ENCODE results near the gene TCFL5.

TCFL5 gene

GRCh38 chr20:62829231-62830230, 32.1 kb downstream of the TCFL5 start:
- Histone ChIP-seq H3K9ac (ENCODE audit: low read depth, low read length) (no peak overlapping the region), H3K4me3 (ENCODE audit: low read length) (no peak overlapping the region)

GRCh38 chr20:62828511-62829230, 33.0 kb downstream of the TCFL5 start:
- no peaks in the 10 kb centered on the region for H3K9me3 ChIP-seq (ENCODE audit: insufficient read depth, low read depth, low read length)
- WGBS: 97% methylated on average over 29 of the region's 29 CpGs
- H3K27ac ChIP-seq (ENCODE audit: low read depth, low read length): no peak overlapping the region
- no peak overlapping the region for H3K4me3 ChIP-seq (ENCODE audit: low read length)
- peaks cover 31% of the 10 kb centered on the region for H3K36me3 ChIP-seq (ENCODE audit: insufficient read depth, low read length)
- no peak overlapping the region for H3K9ac ChIP-seq (ENCODE audit: low read depth, low read length)
- H3K4me1 ChIP-seq (ENCODE audit: insufficient read depth, low read length): peaks cover 16% of the 10 kb centered on the region
- no peaks in the 10 kb centered on the region; the same call in 1 of the 2 replicates for H3K27me3 ChIP-seq (ENCODE audit: insufficient read depth, low read length)

More at GRCh38 chr20:62829231-62830230, 32.1 kb downstream of the TCFL5 start:
- peaks cover 13% of the 10 kb centered on the region for H3K4me1 ChIP-seq (ENCODE audit: insufficient read depth, low read length)
- H3K27ac ChIP-seq (ENCODE audit: low read depth, low read length): no peak overlapping the region
- no peaks in the 10 kb centered on the region; the same call in 1 of the 2 replicates for H3K27me3 ChIP-seq (ENCODE audit: insufficient read depth, low read length)
- 96% methylated on average over 32 of the region's 32 CpGs for WGBS
- peaks cover 36% of the 10 kb centered on the region for H3K36me3 ChIP-seq (ENCODE audit: insufficient read depth, low read length)
- H3K9me3 ChIP-seq (ENCODE audit: insufficient read depth, low read depth, low read length): no peaks in the 10 kb centered on the region

- Histone ChIP-seq H3K4me1 (ENCODE audit: insufficient read depth, low read length) (peaks cover 15% of the 10 kb centered on the region), H3K4me3 (ENCODE audit: low read length) (no peak overlapping the region), H3K9me3 (ENCODE audit: insufficient read depth, low read depth, low read length) (no peaks in the 10 kb centered on the region), H3K36me3 (ENCODE audit: insufficient read depth, low read length) (peaks cover 30% of the 10 kb centered on the region), H3K9ac (ENCODE audit: low read depth, low read length) (no peak overlapping the region), H3K27ac (ENCODE audit: low read depth, low read length) (no peak overlapping the region), H3K27me3 (ENCODE audit: insufficient read depth, low read length) (no peaks in the 10 kb centered on the region; the same call in 1 of the 2 replicates)
- WGBS: 94% methylated on average over 9 of the region's 9 CpGs
Measured at GRCh38 chr20:62828051-62828450, 33.6 kb downstream of the TCFL5 start.

- peaks cover 9% of the 10 kb centered on the region for H3K4me1 ChIP-seq (ENCODE audit: insufficient read depth, low read length)
- H3K27ac ChIP-seq (ENCODE audit: low read depth, low read length): no peak overlapping the region
- no peak overlapping the region for H3K9ac ChIP-seq (ENCODE audit: low read depth, low read length)
Measured at GRCh38 chr20:62827311-62828038, 34.1 kb downstream of the TCFL5 start.

GRCh38 chr20:62826646-62827310, 34.8 kb downstream of the TCFL5 start:
- Histone ChIP-seq H3K4me3 (ENCODE audit: low read length) (no peak overlapping the region), H3K27me3 (ENCODE audit: insufficient read depth, low read length) (no peaks in the 10 kb centered on the region; the same call in 1 of the 2 replicates), H3K27ac (ENCODE audit: low read depth, low read length) (no peak overlapping the region), H3K36me3 (ENCODE audit: insufficient read depth, low read length) (peaks cover 28% of the 10 kb centered on the region), H3K9ac (ENCODE audit: low read depth, low read length) (no peak overlapping the region), H3K4me1 (ENCODE audit: insufficient read depth, low read length) (peaks cover 4% of the 10 kb centered on the region), H3K9me3 (ENCODE audit: insufficient read depth, low read depth, low read length) (no peaks in the 10 kb centered on the region)
- WGBS: 95% methylated on average over 24 of the region's 24 CpGs

More at GRCh38 chr20:62827311-62828038, 34.1 kb downstream of the TCFL5 start:
- Histone ChIP-seq H3K27me3 (ENCODE audit: insufficient read depth, low read length) (no peaks in the 10 kb centered on the region; the same call in 1 of the 2 replicates), H3K9me3 (ENCODE audit: insufficient read depth, low read depth, low read length) (no peaks in the 10 kb centered on the region), H3K4me3 (ENCODE audit: low read length) (no peak overlapping the region), H3K36me3 (ENCODE audit: insufficient read depth, low read length) (peaks cover 26% of the 10 kb centered on the region)
- 94% methylated on average over 29 of the region's 29 CpGs for WGBS

GRCh38 chr20:62825986-62826645, 35.5 kb downstream of the TCFL5 start:
- whole genome bisulfite sequencing: 93% methylated on average over 27 of the region's 27 CpGs
- no peak overlapping the region for H3K9ac ChIP-seq (ENCODE audit: low read depth, low read length)
- H3K36me3 ChIP-seq (ENCODE audit: insufficient read depth, low read length): peaks cover 27% of the 10 kb centered on the region
- H3K27me3 ChIP-seq (ENCODE audit: insufficient read depth, low read length): no peaks in the 10 kb centered on the region; the same call in 1 of the 2 replicates
- no peak overlapping the region for H3K27ac ChIP-seq (ENCODE audit: low read depth, low read length)
- peaks cover 4% of the 10 kb centered on the region; the same call in 1 of the 2 replicates for H3K4me1 ChIP-seq (ENCODE audit: insufficient read depth, low read length)
- no peak overlapping the region for H3K4me3 ChIP-seq (ENCODE audit: low read length)
- no peaks in the 10 kb centered on the region for H3K9me3 ChIP-seq (ENCODE audit: insufficient read depth, low read depth, low read length)

GRCh38 chr20:62825333-62825985, 36.2 kb downstream of the TCFL5 start:
- H3K4me1 ChIP-seq (ENCODE audit: insufficient read depth, low read length): peaks cover 4% of the 10 kb centered on the region; the same call in 1 of the 2 replicates
- peaks cover 24% of the 10 kb centered on the region for H3K36me3 ChIP-seq (ENCODE audit: insufficient read depth, low read length)
- no peaks in the 10 kb centered on the region for H3K9me3 ChIP-seq (ENCODE audit: insufficient read depth, low read depth, low read length)
- H3K27ac ChIP-seq (ENCODE audit: low read depth, low read length): no peak overlapping the region; the same call in 1 of the 2 replicates
- H3K27me3 ChIP-seq (ENCODE audit: insufficient read depth, low read length): no peaks in the 10 kb centered on the region; the same call in 1 of the 2 replicates
- H3K9ac ChIP-seq (ENCODE audit: low read depth, low read length): no peak overlapping the region; the same call in 1 of the 2 replicates
- H3K4me3 ChIP-seq (ENCODE audit: low read length): no peak overlapping the region
- WGBS: 88% methylated on average over 22 of the region's 22 CpGs

GRCh38 chr20:62824476-62825332, 36.9 kb downstream of the TCFL5 start:
- WGBS: 49% methylated on average over 25 of the region's 36 CpGs
- Histone ChIP-seq H3K4me1 (ENCODE audit: insufficient read depth, low read length) (peaks cover 4% of the 10 kb centered on the region; the same call in 1 of the 2 replicates), H3K4me3 (ENCODE audit: low read length) (no peak overlapping the region), H3K9ac (ENCODE audit: low read depth, low read length) (no peak overlapping the region), H3K36me3 (ENCODE audit: insufficient read depth, low read length) (peaks cover 25% of the 10 kb centered on the region), H3K27ac (ENCODE audit: low read depth, low read length) (peak overlapping the region; percentile 18; the same call in 1 of the 2 replicates), H3K27me3 (ENCODE audit: insufficient read depth, low read length) (no peaks in the 10 kb centered on the region; the same call in 1 of the 2 replicates), H3K9me3 (ENCODE audit: insufficient read depth, low read depth, low read length) (no peaks in the 10 kb centered on the region)
